Natural killer cell (primary cell): ENCODE data around the gene ADGRD1. TPM values are rescaled to one million over a fixed set of nuclear protein-coding genes. Genes with fewer than 3 reads are reported as not detected.

Source experiments
- ATAC-seq, 3 donors: fragments of 150-1000 bp in 2 of 3; fragments of 200-7000 bp in 1 of 3; cut with Tn5 transposase; 1 replicate in 1 of 3; 2 replicates in 2 of 3; pipeline ENCODE4 v1.10.0; 2021; ENCODE audit warnings: mild to moderate bottlenecking in 2 of 3, moderate library complexity in 2 of 3
- DNase-seq, 2 donors: peaks; one replicate each; pipeline versions ENCODE4 v3.0.0 to v3.0.0-alpha.2; 2013 to 2021; ENCODE audit warnings: mixed read lengths in 1 of 2
- H3K27ac ChIP-seq: one replicate; pipeline ENCODE4 v1.5.1; 2013; ENCODE audit warnings: mild to moderate bottlenecking, low read length
- H3K27me3 ChIP-seq: one replicate; pipeline ENCODE4 v1.6.1; 2013; ENCODE audit warnings: low read length; ENCODE audit not compliant: control insufficient read depth, insufficient read depth
- H3K36me3 ChIP-seq: one replicate; pipeline ENCODE4 v1.6.1; 2013; ENCODE audit warnings: low read length; ENCODE audit not compliant: control insufficient read depth, insufficient read depth
- H3K4me1 ChIP-seq: one replicate; pipeline ENCODE4 v1.6.1; 2013; ENCODE audit warnings: low read length; ENCODE audit not compliant: control insufficient read depth, insufficient read depth
- H3K4me3 ChIP-seq: one replicate; pipeline ENCODE4 v1.5.1; 2013; ENCODE audit warnings: low read length
- H3K9me3 ChIP-seq: one replicate; pipeline ENCODE4 v1.6.1; 2013; ENCODE audit warnings: low read length; ENCODE audit not compliant: control insufficient read depth, insufficient read depth
- H3K27ac Mint-ChIP-seq, 2 donors: one replicate each; pipeline ENCODE4 v1.8.0; 2022; ENCODE audit warnings: mild to moderate bottlenecking in 2 of 2, mixed read lengths in 2 of 2, moderate library complexity in 1 of 2
- H3K27me3 Mint-ChIP-seq, 2 donors: one replicate each; pipeline ENCODE4 v1.8.0; 2022; ENCODE audit warnings: low read depth in 2 of 2, mixed read lengths in 2 of 2
- H3K36me3 Mint-ChIP-seq: one replicate; pipeline ENCODE4 v1.8.0; 2022; ENCODE audit warnings: mixed read lengths
- H3K4me1 Mint-ChIP-seq, 2 donors: one replicate each; pipeline ENCODE4 v1.8.0; 2022; ENCODE audit warnings: mixed read lengths in 2 of 2
- H3K4me3 Mint-ChIP-seq: one replicate; pipeline ENCODE4 v1.8.0; 2022; ENCODE audit warnings: mild to moderate bottlenecking, moderate library complexity, mixed read lengths
- H3K9me3 Mint-ChIP-seq, 2 donors: one replicate each; pipeline ENCODE4 v1.8.0; 2022; ENCODE audit warnings: mixed read lengths in 2 of 2
- CTCF ChIP-seq: fragments of 200-600 bp; IDR thresholded peaks from one replicate; pipeline ENCODE4 v1.8.0; 2022; ENCODE audit warnings: antibody characterized with exemption
- WGBS: methylation state at CpG from one replicate; pipeline ENCODE4 v1.1.7; 2013; ENCODE audit warnings: missing lambda C conversion rate; ENCODE audit not compliant: insufficient coverage; 5-methylcytosine and 5-hydroxymethylcytosine counted together
- intact Hi-C: fragments of 100-400 bp; cut with micrococcal nuclease; formaldehyde crosslinking; loops from one replicate; pipeline ENCODE4 v1.14.2; 2022
- total RNA-seq, 4 donors: library from RNA; stranded (reverse); fragments of 120-200 nt in 1 of 4; gene quantifications; one replicate each; pipeline versions ENCODE4 v1.2.3 to v1.2.4, GENCODE V29; 2013 to 2022

The ADGRD1 gene
- total RNA-seq, 3 donors from 2014 or later (not counting 1 experiment from before 2014, with no cell fraction given), result 0.50 to 3.9 (median 1.4) TPM

- Histone ChIP-seq H3K27ac (no peak overlapping the region), H3K27me3 (no peaks in the 10 kb centered on the region), H3K4me3 (no peak overlapping the region), H3K9me3 (no peaks in the 10 kb centered on the region), H3K4me1 (peaks cover 2% of the 10 kb centered on the region), H3K36me3 (no peaks in the 10 kb centered on the region)
- no peaks in the 10 kb centered on the region for H3K4me1 Mint-ChIP-seq
- no peak for DNase-seq
- no peaks in the 10 kb centered on the region for H3K27me3 Mint-ChIP-seq
- H3K36me3 Mint-ChIP-seq, result no peaks in the 10 kb centered on the region
- intact Hi-C loops, result no loop called here
- H3K9me3 Mint-ChIP-seq, result no peaks in the 10 kb centered on the region
- H3K27ac Mint-ChIP-seq, result no peak overlapping the region
- H3K4me3 Mint-ChIP-seq, result no peak overlapping the region
- no peak for ATAC-seq
- TF ChIP-seq CTCF, result no peak
- 95% methylated on average over 10 of the region's 10 CpGs for WGBS
Measured at GRCh38 chr12:130973906-130974305, 20.2 kb downstream of the ADGRD1 start.

- Histone ChIP-seq H3K4me1 (peaks cover 10% of the 10 kb centered on the region), H3K36me3 (no peaks in the 10 kb centered on the region), H3K27me3 (no peaks in the 10 kb centered on the region), H3K27ac (no peak overlapping the region), H3K9me3 (no peaks in the 10 kb centered on the region), H3K4me3 (no peak overlapping the region)
- 91% methylated on average over 5 of the region's 7 CpGs for WGBS
- H3K36me3 Mint-ChIP-seq, result no peaks in the 10 kb centered on the region
- H3K4me3 Mint-ChIP-seq, result no peak overlapping the region
- no peaks in the 10 kb centered on the region for H3K27me3 Mint-ChIP-seq
- DNase-seq (no peak), ATAC-seq (no peak)
- intact Hi-C loops, result no loop called here
- no peaks in the 10 kb centered on the region for H3K4me1 Mint-ChIP-seq
- no peaks in the 10 kb centered on the region for H3K9me3 Mint-ChIP-seq
- TF ChIP-seq CTCF, result no peak
- no peak overlapping the region for H3K27ac Mint-ChIP-seq
Measured at GRCh38 chr12:130975116-130975515, 21.4 kb downstream of the ADGRD1 start.

- Mint-ChIP-seq H3K27me3 (peaks cover 4 to 5% of the 10 kb centered on the region in 2 donors), H3K9me3 (no peaks in the 10 kb centered on the region), H3K4me3 (no peak overlapping the region), H3K27ac (no peak overlapping the region), H3K4me1 (peaks cover 0 to 4% of the 10 kb centered on the region in 2 donors), H3K36me3 (no peaks in the 10 kb centered on the region)
- whole genome bisulfite sequencing, result 90% methylated on average over 15 of the region's 15 CpGs
- H3K4me3 ChIP-seq, result no peak overlapping the region
- ATAC-seq (no peak), DNase-seq (no peak)
- H3K9me3 ChIP-seq, result no peaks in the 10 kb centered on the region
- intact Hi-C loops, result no loop called here
- TF ChIP-seq CTCF, result no peak
- H3K27ac ChIP-seq, result no peak overlapping the region
- H3K36me3 ChIP-seq, result no peaks in the 10 kb centered on the region
- H3K27me3 ChIP-seq, result no peaks in the 10 kb centered on the region
- peaks cover 17% of the 10 kb centered on the region for H3K4me1 ChIP-seq
Measured at GRCh38 chr12:130976171-130976720, 22.5 kb downstream of the ADGRD1 start.

DNA sequence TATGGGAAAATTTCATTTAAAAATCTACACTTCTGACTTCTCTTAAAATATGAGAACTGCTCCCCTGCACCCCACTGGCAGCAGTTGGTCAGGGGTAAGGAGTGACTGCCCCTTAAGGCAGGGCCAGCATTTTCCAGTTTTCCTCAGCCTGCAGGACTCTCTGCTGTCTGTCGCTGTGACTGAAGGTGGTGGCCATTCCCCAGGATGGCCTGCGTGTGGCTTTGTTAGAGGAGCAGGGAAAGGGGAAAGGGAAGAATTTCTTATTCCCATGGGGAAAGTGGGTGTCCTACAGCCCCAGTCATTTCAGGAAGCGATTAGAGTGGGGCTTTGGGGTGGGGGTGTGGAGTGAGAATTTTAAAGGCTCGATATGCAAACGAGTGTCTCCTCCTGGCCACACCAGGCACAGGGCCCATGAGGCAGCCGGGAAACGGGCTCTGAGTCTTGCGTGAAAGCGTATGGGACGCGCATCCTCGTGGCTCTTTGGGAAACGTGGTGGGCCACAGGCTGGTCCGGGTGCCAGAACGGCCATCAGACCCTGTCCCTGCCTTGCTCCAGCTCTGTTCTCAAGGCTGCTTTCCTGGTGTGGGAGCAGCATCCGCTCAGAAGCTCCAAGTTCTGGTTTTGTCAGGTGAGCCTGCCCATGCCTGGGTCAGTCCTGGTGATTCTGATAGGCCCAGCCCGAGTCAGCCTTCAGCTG, 23.5 kb downstream of the ADGRD1 start:
- Histone ChIP-seq H3K9me3 (no peaks in the 10 kb centered on the region), H3K4me3 (no peak overlapping the region), H3K36me3 (no peaks in the 10 kb centered on the region), H3K4me1 (peaks cover 22% of the 10 kb centered on the region), H3K27me3 (no peaks in the 10 kb centered on the region), H3K27ac (no peak overlapping the region)
- Mint-ChIP-seq H3K36me3 (no peaks in the 10 kb centered on the region), H3K4me1 (peaks cover 0 to 5% of the 10 kb centered on the region in 2 donors), H3K9me3 (no peaks in the 10 kb centered on the region), H3K27ac (no peak overlapping the region), H3K27me3 (peaks cover 7 to 8% of the 10 kb centered on the region in 2 donors), H3K4me3 (no peak overlapping the region)
- WGBS, result 86% methylated on average over 17 of the region's 17 CpGs
- no peak for DNase-seq
- intact Hi-C loops, result no loop called here
- TF ChIP-seq CTCF, result no peak
- no peak for ATAC-seq
